SJSA1 (cell line): Measurements from ENCODE around the gene CAND1. TPM values are rescaled to one million over a fixed set of nuclear protein-coding genes. Genes with fewer than 3 reads are reported as not detected.
A peak's percentile ranks its signal among the peaks of the same experiment; 100 is the strongest.

Experiments
- DNase-seq, 2 experiments: peaks; one replicate each; pipeline ENCODE4 v3.0.0-alpha.2; 2015 to 2020; ENCODE audit warnings: low spot score in 2 of 2, low read depth in 1 of 2
- H3K27ac ChIP-seq: fragments of 250-450 bp; sonication (Bioruptor Pico); 2 replicates; pipeline ENCODE4 v1.5.1; 2020; ENCODE audit warnings: mild to moderate bottlenecking, moderate library complexity
- H3K27me3 ChIP-seq: fragments of 250-450 bp; sonication (Bioruptor Pico); replicated peaks from 2 replicates; pipeline ENCODE4 v1.5.1; 2020; ENCODE audit warnings: mild to moderate bottlenecking, moderate library complexity
- H3K36me3 ChIP-seq: fragments of 250-450 bp; sonication (Bioruptor Pico); 2 replicates; pipeline ENCODE4 v1.5.1; 2020; ENCODE audit warnings: mild to moderate bottlenecking
- H3K4me1 ChIP-seq: fragments of 250-450 bp; sonication (Bioruptor Pico); replicated peaks from 2 replicates; pipeline ENCODE4 v1.6.1; 2021; ENCODE audit warnings: mild to moderate bottlenecking
- H3K4me3 ChIP-seq: fragments of 250-450 bp; sonication (Bioruptor Pico); 2 replicates; pipeline ENCODE4 v1.5.1; 2020; ENCODE audit warnings: mild to moderate bottlenecking
- H3K9me3 ChIP-seq: fragments of 250-450 bp; sonication (Bioruptor Pico); replicated peaks from 2 replicates; pipeline ENCODE4 v1.5.1; 2020; ENCODE audit warnings: mild to moderate bottlenecking
- total RNA-seq: library from RNA; depleted of rRNA; stranded (reverse); fragments of >200 nt; shearing (Covaris generic); gene quantifications from 2 replicates; pipeline ENCODE4 v1.2.3, GENCODE V29; 2014; rRNA removed

CAND1 gene
- 88.2 and 134 TPM in 2 replicates for total RNA-seq

- Histone ChIP-seq H3K27me3 (no peaks in the 10 kb centered on the region), H3K9me3 (no peaks in the 10 kb centered on the region), H3K4me1 (peaks cover 27% of the 10 kb centered on the region), H3K4me3 (peak within 1 kb of the TSS; percentile 77), H3K27ac (peak within 1 kb of the TSS; percentile 95), H3K36me3 (peaks cover 13% of the 10 kb centered on the region)
- DNase-seq = peak; percentile 96 to 100
These were observed at the start of gene CAND1 for GRCh38 chr12:67268896-67269632. Gene CAND1 (plus strand): TSS chr12:67269358. CDS start chr12:67269718, 360 bp downstream.

- no peaks in the 10 kb centered on the region for H3K9me3 ChIP-seq
- H3K4me1 ChIP-seq = no peaks in the 10 kb centered on the region
- no peak overlapping the region for H3K27ac ChIP-seq
- H3K27me3 ChIP-seq = no peaks in the 10 kb centered on the region; the same call in 1 of the 2 replicates
- H3K4me3 ChIP-seq = no peak overlapping the region
- DNase-seq = no peak
- H3K36me3 ChIP-seq = no peaks in the 10 kb centered on the region
These were observed 49.1 kb upstream of the CAND1 start for GRCh38 chr12:67220065-67220464.

- Histone ChIP-seq H3K36me3 (no peaks in the 10 kb centered on the region), H3K4me3 (no peak overlapping the region), H3K27me3 (no peaks in the 10 kb centered on the region; the same call in 1 of the 2 replicates), H3K27ac (no peak overlapping the region), H3K9me3 (no peaks in the 10 kb centered on the region), H3K4me1 (no peaks in the 10 kb centered on the region)
- DNase-seq = no peak
These were observed 46.9 kb upstream of the CAND1 start for GRCh38 chr12:67222302-67222701.

- H3K27me3 ChIP-seq = no peaks in the 10 kb centered on the region; the same call in 1 of the 2 replicates
- H3K4me1 ChIP-seq = no peaks in the 10 kb centered on the region
- no peak overlapping the region for H3K4me3 ChIP-seq
- H3K27ac ChIP-seq = no peak overlapping the region
- H3K36me3 ChIP-seq = no peaks in the 10 kb centered on the region
- no peaks in the 10 kb centered on the region for H3K9me3 ChIP-seq
- DNase-seq = no peak
These were observed 45.9 kb upstream of the CAND1 start for GRCh38 chr12:67223225-67223624.

GRCh38 chr12:67237231-67237630 lies 31.9 kb upstream of the CAND1 start:
- Histone ChIP-seq H3K4me1 (no peaks in the 10 kb centered on the region), H3K4me3 (no peak overlapping the region), H3K9me3 (no peaks in the 10 kb centered on the region), H3K27ac (no peak overlapping the region), H3K36me3 (no peaks in the 10 kb centered on the region), H3K27me3 (no peaks in the 10 kb centered on the region; the same call in 1 of the 2 replicates)
- DNase-seq = no peak

- DNase-seq = no peak
- Histone ChIP-seq H3K27ac (no peak overlapping the region), H3K27me3 (0 out of 2 replicates have a peak, but pooled peaks cover 3% of the 10 kb centered on the region), H3K9me3 (no peaks in the 10 kb centered on the region), H3K36me3 (no peaks in the 10 kb centered on the region), H3K4me3 (no peak overlapping the region), H3K4me1 (no peaks in the 10 kb centered on the region)
These were observed 30.1 kb upstream of the CAND1 start for GRCh38 chr12:67239061-67239460.

GRCh38 chr12:67241482-67241881 lies 27.7 kb upstream of the CAND1 start:
- Histone ChIP-seq H3K4me3 (no peak overlapping the region), H3K9me3 (no peaks in the 10 kb centered on the region), H3K27me3 (0 out of 2 replicates have a peak, but pooled peaks cover 3% of the 10 kb centered on the region), H3K27ac (no peak overlapping the region), H3K4me1 (no peaks in the 10 kb centered on the region), H3K36me3 (no peaks in the 10 kb centered on the region)
- no peak for DNase-seq

- Histone ChIP-seq H3K36me3 (no peaks in the 10 kb centered on the region), H3K9me3 (no peaks in the 10 kb centered on the region), H3K4me3 (no peak overlapping the region), H3K27me3 (0 out of 2 replicates have a peak, but pooled peaks cover 3% of the 10 kb centered on the region), H3K27ac (no peak overlapping the region), H3K4me1 (no peaks in the 10 kb centered on the region)
- DNase-seq = no peak
These were observed 25.9 kb upstream of the CAND1 start for GRCh38 chr12:67243260-67243659.

GRCh38 chr12:67245571-67245970 lies 23.6 kb upstream of the CAND1 start:
- Histone ChIP-seq H3K4me3 (no peak overlapping the region), H3K4me1 (no peaks in the 10 kb centered on the region), H3K9me3 (no peaks in the 10 kb centered on the region), H3K27me3 (0 out of 2 replicates have a peak, but pooled peaks cover 7% of the 10 kb centered on the region), H3K36me3 (no peaks in the 10 kb centered on the region), H3K27ac (no peak overlapping the region)
- DNase-seq = no peak

- DNase-seq = no peak
- Histone ChIP-seq H3K4me3 (no peak overlapping the region), H3K4me1 (no peaks in the 10 kb centered on the region), H3K36me3 (no peaks in the 10 kb centered on the region), H3K9me3 (no peaks in the 10 kb centered on the region), H3K27me3 (peaks cover 4% of the 10 kb centered on the region; the same call in 1 of the 2 replicates), H3K27ac (no peak overlapping the region)
These were observed 18.1 kb upstream of the CAND1 start for GRCh38 chr12:67251012-67251411.

- H3K4me1 ChIP-seq = no peaks in the 10 kb centered on the region
- H3K36me3 ChIP-seq = no peaks in the 10 kb centered on the region
- DNase-seq = no peak
- H3K27me3 ChIP-seq = peaks cover 4% of the 10 kb centered on the region; the same call in 1 of the 2 replicates
- H3K27ac ChIP-seq = no peak overlapping the region
- no peak overlapping the region for H3K4me3 ChIP-seq
- H3K9me3 ChIP-seq = no peaks in the 10 kb centered on the region
These were observed 14.7 kb upstream of the CAND1 start for GRCh38 chr12:67254372-67255026.

- Histone ChIP-seq H3K4me3 (no peak overlapping the region), H3K4me1 (no peaks in the 10 kb centered on the region), H3K36me3 (no peaks in the 10 kb centered on the region), H3K27me3 (no peaks in the 10 kb centered on the region; the same call in 1 of the 2 replicates), H3K9me3 (no peaks in the 10 kb centered on the region), H3K27ac (no peak overlapping the region)
- DNase-seq = no peak
These were observed 12.5 kb upstream of the CAND1 start for GRCh38 chr12:67256649-67257048.

GRCh38 chr12:67263471-67263870 lies 5.7 kb upstream of the CAND1 start:
- 0 out of 2 replicates have a peak, but pooled peaks cover 6% of the 10 kb centered on the region for H3K4me1 ChIP-seq
- no peaks in the 10 kb centered on the region for H3K27me3 ChIP-seq
- no peaks in the 10 kb centered on the region for H3K9me3 ChIP-seq
- H3K36me3 ChIP-seq = no peaks in the 10 kb centered on the region
- DNase-seq = no peak
- no peak overlapping the region for H3K4me3 ChIP-seq
- no peak overlapping the region for H3K27ac ChIP-seq

GRCh38 chr12:67268335-67268895 lies 743 bp upstream of the CAND1 start:
- H3K27ac ChIP-seq = peak overlapping the region; percentile 95
- H3K27me3 ChIP-seq = no peaks in the 10 kb centered on the region
- H3K4me1 ChIP-seq = peaks cover 23% of the 10 kb centered on the region
- peak overlapping the region; percentile 77 for H3K4me3 ChIP-seq
- H3K36me3 ChIP-seq = peaks cover 9% of the 10 kb centered on the region
- DNase-seq = peak in 1 of 2 experiments; percentile 91
- H3K9me3 ChIP-seq = no peaks in the 10 kb centered on the region
